GM23248 (cell line): ENCODE results near the gene GOLGA2. TPM values are rescaled to one million over a fixed set of nuclear protein-coding genes. Genes with fewer than 3 reads are reported as not detected.

Experiments
- DNase-seq: peaks from one replicate; pipeline ENCODE4 v3.0.0-alpha.2; 2015
- H2AFZ ChIP-seq: fragments of 200-600 bp; sonication (generic); 2 replicates; pipeline ENCODE4 v1.6.1; 2016; ENCODE audit warnings: antibody characterized with exemption
- H3F3A ChIP-seq: fragments of 200-600 bp; sonication (generic); 2 replicates; pipeline ENCODE4 v1.6.1; 2016; ENCODE audit warnings: mild to moderate bottlenecking, antibody characterized with exemption, mixed run types; ENCODE audit not compliant: insufficient read depth
- H3K27ac ChIP-seq: fragments of 200-600 bp; sonication (generic); 2 replicates; pipeline ENCODE4 v1.5.1; 2016; ENCODE audit warnings: mild to moderate bottlenecking
- H3K27me3 ChIP-seq: fragments of 200-600 bp; sonication (generic); replicated peaks from 2 replicates; pipeline ENCODE4 v1.6.1; 2016; ENCODE audit warnings: mild to moderate bottlenecking; ENCODE audit not compliant: insufficient read depth
- H3K36me3 ChIP-seq: fragments of 200-600 bp; sonication (generic); 2 replicates; pipeline ENCODE4 v1.6.1; 2016; ENCODE audit warnings: low read depth, mild to moderate bottlenecking
- H3K4me1 ChIP-seq: fragments of 200-600 bp; sonication (generic); 2 replicates; pipeline ENCODE4 v1.6.1; 2016; ENCODE audit warnings: mild to moderate bottlenecking; ENCODE audit not compliant: insufficient read depth
- H3K4me2 ChIP-seq: fragments of 200-600 bp; sonication (generic); one replicate; pipeline ENCODE4 v1.6.1; 2016; ENCODE audit warnings: mild to moderate bottlenecking; ENCODE audit not compliant: unreplicated experiment
- H3K4me3 ChIP-seq: fragments of 200-600 bp; sonication (generic); 2 replicates; pipeline ENCODE4 v1.5.1; 2016; ENCODE audit warnings: mild to moderate bottlenecking
- H3K79me2 ChIP-seq: fragments of 200-600 bp; sonication (generic); 2 replicates; pipeline ENCODE4 v1.6.1; 2016; ENCODE audit warnings: mild to moderate bottlenecking; ENCODE audit not compliant: insufficient read depth
- H3K9ac ChIP-seq: fragments of 200-600 bp; sonication (generic); 2 replicates; pipeline ENCODE4 v1.6.1; 2016; ENCODE audit warnings: mild to moderate bottlenecking
- H3K9me2 ChIP-seq: fragments of 200-600 bp; sonication (generic); 2 replicates; pipeline ENCODE4 v1.6.1; 2016; ENCODE audit warnings: mixed run types, mild to moderate bottlenecking, moderate library complexity; ENCODE audit not compliant: insufficient read depth
- H3K9me3 ChIP-seq: fragments of 200-600 bp; sonication (generic); one replicate; pipeline ENCODE4 v1.6.1; 2017; ENCODE audit warnings: low read depth
- H4K20me1 ChIP-seq: fragments of 200-600 bp; sonication (generic); 2 replicates; pipeline ENCODE4 v1.6.0; 2016; ENCODE audit not compliant: insufficient read depth
- EZH2 ChIP-seq: fragments of 200-600 bp; sonication (generic); IDR thresholded peaks from 2 replicates; pipeline ENCODE4 v1.6.1; 2018; ENCODE audit warnings: antibody characterized with exemption, mild to moderate bottlenecking; ENCODE audit not compliant: insufficient read depth, poor library complexity, severe bottlenecking
- EZH2phosphoT487 ChIP-seq: fragments of 200-600 bp; sonication (generic); IDR thresholded peaks from 2 replicates; pipeline ENCODE4 v1.6.1; 2018; ENCODE audit warnings: antibody characterized with exemption, moderate library complexity, mild to moderate bottlenecking, low read depth; ENCODE audit not compliant: insufficient read depth
- WGBS, 2 experiments: methylation state at CpG; one replicate each; pipeline ENCODE4 v1.1.6; 2015 to 2017; ENCODE audit warnings: low lambda C conversion rate in 2 of 2, low coverage in 1 of 2; ENCODE audit errors: missing lambda C conversion rate in 2 of 2; 5-methylcytosine and 5-hydroxymethylcytosine counted together
- in situ Hi-C: fragments of 300-500 bp; cut with MboI; formaldehyde crosslinking; loops from 2 replicates; pipeline ENCODE4 v1.15.0; 2020
- polyA plus RNA-seq: library from polyadenylated mRNA; unstranded; fragments of >200 nt; fragmentation: Nextera tagmentation; extraction: Ambion mirVana; gene quantifications from 2 replicates; pipeline ENCODE4 v1.2.1, GENCODE V29; 2016
- total RNA-seq: library from RNA; depleted of rRNA; stranded (reverse); fragments of >200 nt; shearing (Covaris generic); gene quantifications from 2 replicates; pipeline ENCODE4 v1.2.3, GENCODE V29; 2014

Gene GOLGA2
- total and polyA plus RNA-seq, 2 experiments from 2014 or later: 35.1 to 116 TPM

DNA sequence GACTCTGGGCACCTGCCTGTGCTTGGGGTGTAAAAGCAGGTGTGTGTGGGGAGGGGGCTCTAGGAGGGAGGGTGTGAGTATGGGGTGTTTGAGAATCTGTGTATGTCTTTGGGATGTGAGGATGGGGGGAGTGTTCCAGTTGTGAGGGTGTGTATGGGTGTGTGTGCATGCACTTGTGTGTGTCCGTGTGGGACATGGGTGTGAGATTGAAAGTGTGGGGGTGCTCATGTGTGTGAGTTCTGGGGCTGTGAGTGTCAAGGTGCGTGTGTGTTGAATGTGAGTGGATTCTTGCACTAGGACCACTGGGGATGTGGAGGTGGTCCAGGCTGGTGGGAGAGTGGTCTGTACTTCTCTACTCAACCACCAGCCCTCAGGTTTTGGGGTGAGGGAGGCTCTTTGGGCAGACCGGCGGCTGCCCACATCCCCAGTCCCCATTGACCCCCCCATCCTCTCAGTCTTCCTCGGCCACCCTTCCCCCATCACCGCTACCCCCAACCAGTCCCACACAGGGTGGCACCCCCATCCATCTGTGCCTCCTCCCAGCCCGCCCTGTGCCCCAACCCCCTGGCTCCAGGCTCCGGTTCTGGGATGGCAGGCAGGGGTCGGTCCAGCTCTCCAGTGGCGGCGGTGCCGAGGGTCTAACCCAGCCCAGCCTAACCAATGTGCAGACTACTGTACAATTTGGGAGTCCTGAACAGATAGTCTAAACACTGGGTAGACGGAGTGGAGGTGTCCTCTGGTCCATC is 31.5 kb downstream of the GOLGA2 start:
- no peaks in the 10 kb centered on the region for H3K9me2 ChIP-seq
- H4K20me1 ChIP-seq: no peaks in the 10 kb centered on the region
- H3K79me2 ChIP-seq: no peaks in the 10 kb centered on the region
- H3K4me2 ChIP-seq: peak overlapping the region; percentile 92
- H3K27me3 ChIP-seq: no peaks in the 10 kb centered on the region
- no peaks in the 10 kb centered on the region for H3K36me3 ChIP-seq
- H3K4me3 ChIP-seq: peak overlapping the region; percentile 83
- peak overlapping the region; percentile 97 for H3K9ac ChIP-seq
- H3K4me1 ChIP-seq: peaks cover 38% of the 10 kb centered on the region
- TF ChIP-seq EZH2: no peak
- no peak for TF ChIP-seq EZH2phosphoT487
- peak; percentile 48 for DNase-seq
- H3K27ac ChIP-seq: peak overlapping the region; percentile 88
- 0 out of 2 replicates have a peak overlapping the region, but pooled peaks have one; percentile 2 for H2AFZ ChIP-seq
- H3K9me3 ChIP-seq: no peaks in the 10 kb centered on the region
- peaks cover 22% of the 10 kb centered on the region for H3F3A ChIP-seq
- 1 to 3% methylated on average over 12 to 13 of the region's 13 CpGs for WGBS, 2 experiments
- in situ Hi-C loops: no loop called here

DNA sequence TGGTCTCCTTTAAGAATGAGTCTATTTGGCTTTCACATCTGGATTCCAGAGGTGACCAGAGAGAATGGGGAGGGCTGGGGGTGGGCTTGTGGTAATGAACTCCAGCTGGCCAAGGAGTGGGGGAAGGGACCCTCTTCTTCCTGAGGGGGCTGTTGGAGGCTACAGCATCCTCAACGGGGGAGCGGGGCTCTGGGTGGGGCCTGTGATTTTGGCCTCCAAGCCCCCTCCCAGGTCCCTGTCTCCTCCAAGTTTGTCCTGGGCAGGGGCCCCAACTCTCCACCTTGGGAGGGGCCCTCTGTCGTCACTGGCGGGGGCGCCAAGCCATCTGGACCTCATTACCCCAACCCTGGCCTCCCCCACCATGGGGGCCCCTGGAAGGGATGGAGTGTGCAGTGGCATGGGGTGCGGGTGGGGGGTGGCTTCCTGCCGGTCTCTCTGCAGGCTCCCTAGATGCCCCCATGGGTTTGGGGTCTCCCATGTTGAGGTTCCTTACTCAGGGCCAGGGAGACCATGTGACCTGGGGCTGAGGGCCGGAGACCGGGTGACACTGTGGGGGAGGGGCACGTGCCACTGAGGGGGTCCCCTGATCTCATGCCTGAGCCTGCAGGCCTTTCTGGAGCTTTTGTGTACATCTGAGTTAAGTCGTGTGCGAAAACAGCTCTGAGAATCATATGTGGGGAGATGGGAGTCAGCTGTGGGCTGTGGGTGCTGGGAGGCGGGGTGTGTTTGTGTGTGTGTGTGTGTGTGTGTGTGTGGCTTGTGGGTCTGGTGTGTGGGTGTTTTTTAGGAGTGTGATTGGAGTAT is 32.4 kb downstream of the GOLGA2 start:
- peak overlapping the region; percentile 97 for H3K9ac ChIP-seq
- H3K36me3 ChIP-seq: no peaks in the 10 kb centered on the region
- no peaks in the 10 kb centered on the region for H3K9me2 ChIP-seq
- peaks cover 38% of the 10 kb centered on the region for H3K4me1 ChIP-seq
- peak overlapping the region; percentile 83 for H3K4me3 ChIP-seq
- H3K4me2 ChIP-seq: peak overlapping the region; percentile 92
- no peaks in the 10 kb centered on the region for H3K79me2 ChIP-seq
- H4K20me1 ChIP-seq: no peaks in the 10 kb centered on the region
- peak overlapping the region; percentile 88 for H3K27ac ChIP-seq
- no peaks in the 10 kb centered on the region for H3K9me3 ChIP-seq
- DNase-seq: peak; percentile 70
- peaks cover 22% of the 10 kb centered on the region for H3F3A ChIP-seq
- H2AFZ ChIP-seq: no peak overlapping the region
- 0 to 2% methylated on average over 8 to 13 of the region's 13 CpGs for WGBS, 2 experiments
- no peaks in the 10 kb centered on the region for H3K27me3 ChIP-seq
- in situ Hi-C loops: no loop called here
- no peak for TF ChIP-seq EZH2

DNA sequence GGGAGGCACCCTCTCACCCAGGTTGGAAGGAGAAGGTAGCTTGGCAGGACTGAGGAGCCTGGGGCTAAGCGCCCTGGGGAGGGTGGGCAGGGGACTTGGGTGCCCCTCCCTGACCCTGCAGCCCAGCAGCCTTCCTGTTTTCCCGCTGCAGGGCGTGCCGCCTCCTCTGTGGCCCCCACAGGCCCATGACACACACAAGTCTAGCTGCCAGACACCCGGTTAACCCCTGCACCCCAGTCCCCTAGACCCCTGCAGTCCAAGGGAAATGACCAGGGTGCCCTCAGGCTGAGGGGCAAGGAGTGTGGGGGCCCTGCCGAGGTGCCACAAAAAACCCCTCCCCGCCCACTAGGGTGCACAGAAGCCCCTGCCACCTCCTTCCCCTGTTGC is 33.0 kb downstream of the GOLGA2 start:
- WGBS, 2 experiments: 6 to 8% methylated on average over 3 to 7 of the region's 7 CpGs
- peaks cover 22% of the 10 kb centered on the region for H3F3A ChIP-seq
- peak; percentile 73 for DNase-seq
- no peaks in the 10 kb centered on the region for H4K20me1 ChIP-seq
- no peaks in the 10 kb centered on the region for H3K79me2 ChIP-seq
- peaks cover 38% of the 10 kb centered on the region for H3K4me1 ChIP-seq
- H3K4me3 ChIP-seq: peak overlapping the region; percentile 83
- H3K9me3 ChIP-seq: no peaks in the 10 kb centered on the region
- H3K4me2 ChIP-seq: peak overlapping the region; percentile 92
- no peaks in the 10 kb centered on the region for H3K36me3 ChIP-seq
- no peak overlapping the region for H2AFZ ChIP-seq
- no peak for TF ChIP-seq EZH2
- TF ChIP-seq EZH2phosphoT487: no peak
- H3K9ac ChIP-seq: peak overlapping the region; percentile 97
- no peaks in the 10 kb centered on the region for H3K27me3 ChIP-seq
- peak overlapping the region; percentile 88 for H3K27ac ChIP-seq
- in situ Hi-C loops: no loop called here
- no peaks in the 10 kb centered on the region for H3K9me2 ChIP-seq

DNA sequence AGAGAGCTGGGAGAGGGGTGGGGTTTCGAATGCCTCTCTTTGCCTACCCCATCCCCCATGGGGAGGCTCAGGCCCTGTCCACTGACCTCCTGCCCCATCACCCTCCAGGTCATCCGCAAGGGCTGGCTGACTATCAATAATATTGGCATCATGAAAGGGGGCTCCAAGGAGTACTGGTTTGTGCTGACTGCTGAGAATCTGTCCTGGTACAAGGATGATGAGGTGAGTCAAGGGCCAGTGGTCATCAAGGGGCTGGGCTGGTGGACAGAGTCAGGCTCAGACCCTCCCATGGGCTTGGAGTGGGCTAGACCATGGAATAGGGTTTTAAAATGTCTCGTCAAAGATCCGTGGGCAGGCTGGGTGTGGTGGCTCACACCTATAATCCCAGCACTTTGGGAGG is 33.7 kb downstream of the GOLGA2 start:
- Histone ChIP-seq H4K20me1 (no peaks in the 10 kb centered on the region), H3K36me3 (no peaks in the 10 kb centered on the region)

More for the DNA sequence above, 33.7 kb downstream of the GOLGA2 start:
- H2AFZ ChIP-seq: no peak overlapping the region
- H3K4me3 ChIP-seq: no peak overlapping the region
- no peak overlapping the region for H3K4me2 ChIP-seq
- in situ Hi-C loops: no loop called here
- H3K27ac ChIP-seq: no peak overlapping the region
- H3K9me3 ChIP-seq: no peaks in the 10 kb centered on the region
- no peaks in the 10 kb centered on the region for H3K9me2 ChIP-seq
- peaks cover 38% of the 10 kb centered on the region for H3K4me1 ChIP-seq
- no peak for DNase-seq
- H3K79me2 ChIP-seq: no peaks in the 10 kb centered on the region
- H3F3A ChIP-seq: peaks cover 22% of the 10 kb centered on the region
- H3K27me3 ChIP-seq: no peaks in the 10 kb centered on the region
- H3K9ac ChIP-seq: no peak overlapping the region
- TF ChIP-seq EZH2phosphoT487 (no peak), EZH2 (no peak)
- 42 to 56% methylated on average over 4 of the region's 4 CpGs for WGBS, 2 experiments
